ENCODE results near the gene CSGALNACT2. TPM values are rescaled to one million over a fixed set of nuclear protein-coding genes. Genes with fewer than 3 reads are reported as not detected.

CSGALNACT2 gene
- total and polyA plus RNA-seq, 10 of the 15 experiments (the other 5 are each of a cell fraction or from before 2014, with no cell fraction given): 2.5 to 12.6 (median 8.7) TPM

DNA sequence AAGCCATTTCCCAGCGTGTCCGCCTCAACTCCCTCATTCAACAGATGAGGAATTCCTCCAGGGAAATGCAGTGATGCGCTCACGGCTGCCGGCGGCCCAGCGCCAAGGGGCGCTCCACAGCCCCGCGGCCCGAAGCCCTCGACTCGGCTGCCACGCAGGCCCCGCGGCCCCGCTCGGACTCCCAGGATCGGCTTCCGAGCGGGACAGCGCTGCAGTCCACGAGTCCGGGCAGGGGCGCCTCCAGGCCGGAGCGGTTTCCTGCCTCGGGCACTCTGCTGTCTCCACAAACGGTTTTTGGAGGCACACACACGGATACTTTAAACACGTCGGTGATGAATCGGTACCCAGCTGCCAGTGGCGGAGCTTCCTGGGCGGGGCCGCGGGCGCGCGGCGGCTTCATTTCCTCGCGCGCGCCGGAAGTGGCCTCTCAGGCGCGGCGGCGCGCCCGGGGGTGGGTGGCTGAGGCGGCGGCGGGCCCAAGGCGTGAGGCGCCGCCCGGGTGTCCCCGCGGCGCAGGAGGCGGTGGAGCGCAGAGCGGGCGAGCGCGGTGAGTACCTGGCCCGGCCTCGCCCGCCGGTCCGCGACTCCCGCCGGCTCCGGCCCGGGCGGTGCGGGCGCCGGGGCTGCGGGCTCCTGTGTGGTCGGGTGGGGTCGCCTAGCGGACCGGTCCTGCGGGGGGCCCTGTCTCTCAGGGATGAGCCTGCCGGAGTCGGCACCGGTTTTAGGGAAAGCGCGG, at the start of gene CSGALNACT2 (continued):
- TF ChIP-seq, protein P1, sequence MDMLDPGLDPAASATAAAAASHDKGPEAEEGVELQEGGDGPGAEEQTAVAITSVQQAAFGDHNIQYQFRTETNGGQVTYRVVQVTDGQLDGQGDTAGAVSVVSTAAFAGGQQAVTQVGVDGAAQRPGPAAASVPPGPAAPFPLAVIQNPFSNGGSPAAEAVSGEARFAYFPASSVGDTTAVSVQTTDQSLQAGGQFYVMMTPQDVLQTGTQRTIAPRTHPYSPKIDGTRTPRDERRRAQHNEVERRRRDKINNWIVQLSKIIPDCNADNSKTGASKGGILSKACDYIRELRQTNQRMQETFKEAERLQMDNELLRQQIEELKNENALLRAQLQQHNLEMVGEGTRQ (IDR thresholded peaks at IDR 0.05; ENCODE audit: borderline replicate concordance, low read depth, low read length): no peak
- peak; percentile 34; the same call in 1 of the 2 replicates for TF ChIP-seq CREM (IDR thresholded peaks at IDR 0.05; ENCODE audit: low read depth)
- peak; percentile 68; the same call in 1 of the 2 replicates for TF ChIP-seq TCF3 (IDR thresholded peaks at IDR 0.05; ENCODE audit: borderline replicate concordance, insufficient read depth, low read depth, low read length)
- peak; percentile 62; the same call in 1 of the 2 replicates for TF ChIP-seq DPF2 (IDR thresholded peaks at IDR 0.05)
- TF ChIP-seq JUND (IDR thresholded peaks at IDR 0.05; ENCODE audit: low read depth, low read length): no peak
- TF ChIP-seq, protein P2, sequence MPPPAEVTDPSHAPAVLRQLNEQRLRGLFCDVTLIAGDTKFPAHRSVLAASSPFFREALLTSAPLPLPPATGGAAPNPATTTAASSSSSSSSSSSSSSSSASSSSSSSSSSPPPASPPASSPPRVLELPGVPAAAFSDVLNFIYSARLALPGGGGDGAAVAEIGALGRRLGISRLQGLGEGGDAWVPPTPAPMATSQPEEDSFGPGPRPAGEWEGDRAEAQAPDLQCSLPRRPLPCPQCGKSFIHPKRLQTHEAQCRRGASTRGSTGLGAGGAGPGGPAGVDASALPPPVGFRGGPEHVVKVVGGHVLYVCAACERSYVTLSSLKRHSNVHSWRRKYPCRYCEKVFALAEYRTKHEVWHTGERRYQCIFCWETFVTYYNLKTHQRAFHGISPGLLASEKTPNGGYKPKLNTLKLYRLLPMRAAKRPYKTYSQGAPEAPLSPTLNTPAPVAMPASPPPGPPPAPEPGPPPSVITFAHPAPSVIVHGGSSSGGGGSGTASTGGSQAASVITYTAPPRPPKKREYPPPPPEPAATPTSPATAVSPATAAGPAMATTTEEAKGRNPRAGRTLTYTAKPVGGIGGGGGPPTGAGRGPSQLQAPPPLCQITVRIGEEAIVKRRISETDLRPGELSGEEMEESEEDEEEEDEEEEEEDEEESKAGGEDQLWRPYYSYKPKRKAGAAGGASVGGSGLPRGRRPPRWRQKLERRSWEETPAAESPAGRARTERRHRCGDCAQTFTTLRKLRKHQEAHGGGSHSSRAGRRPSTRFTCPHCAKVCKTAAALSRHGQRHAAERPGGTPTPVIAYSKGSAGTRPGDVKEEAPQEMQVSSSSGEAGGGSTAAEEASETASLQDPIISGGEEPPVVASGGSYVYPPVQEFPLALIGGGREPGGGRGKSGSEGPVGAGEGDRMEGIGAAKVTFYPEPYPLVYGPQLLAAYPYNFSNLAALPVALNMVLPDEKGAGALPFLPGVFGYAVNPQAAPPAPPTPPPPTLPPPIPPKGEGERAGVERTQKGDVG (CRISPR knock-in tag; IDR thresholded peaks at IDR 0.05): no peak
- TF ChIP-seq SREBF2 (IDR thresholded peaks at IDR 0.05; ENCODE audit: low read length): no peak
- TF ChIP-seq TAF1 (IDR thresholded peaks at IDR 0.05; ENCODE audit: borderline replicate concordance, low read depth, low read length): peak; percentile 78
- TF ChIP-seq, protein P3, sequence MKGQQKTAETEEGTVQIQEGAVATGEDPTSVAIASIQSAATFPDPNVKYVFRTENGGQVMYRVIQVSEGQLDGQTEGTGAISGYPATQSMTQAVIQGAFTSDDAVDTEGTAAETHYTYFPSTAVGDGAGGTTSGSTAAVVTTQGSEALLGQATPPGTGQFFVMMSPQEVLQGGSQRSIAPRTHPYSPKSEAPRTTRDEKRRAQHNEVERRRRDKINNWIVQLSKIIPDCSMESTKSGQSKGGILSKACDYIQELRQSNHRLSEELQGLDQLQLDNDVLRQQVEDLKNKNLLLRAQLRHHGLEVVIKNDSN (IDR thresholded peaks at IDR 0.05; ENCODE audit: borderline replicate concordance, extremely low read length, insufficient read depth, low read depth, low read length): no peak
- TF ChIP-seq LARP7 (IDR thresholded peaks at IDR 0.05): peak; percentile 59
- TF ChIP-seq EP300 (IDR thresholded peaks at IDR 0.05; ENCODE audit: borderline replicate concordance in 1 of 2, control insufficient read depth in 1 of 2, low read depth in 2 of 2, low read length in 2 of 2): no peak
- TF ChIP-seq NFXL1 (IDR thresholded peaks at IDR 0.05; ENCODE audit: borderline replicate concordance): 0 out of 2 replicates have a peak, but pooled peaks have one; percentile 21
- 0 out of 2 replicates have a peak, but pooled peaks have one; percentile 6 for TF ChIP-seq IRF4 (IDR thresholded peaks at IDR 0.05; ENCODE audit: low read depth, low read length)
- no peak for TF ChIP-seq SPI1 (IDR thresholded peaks at IDR 0.05; ENCODE audit: borderline replicate concordance, insufficient read depth, low read depth, low read length)
- TF ChIP-seq, protein P4, sequence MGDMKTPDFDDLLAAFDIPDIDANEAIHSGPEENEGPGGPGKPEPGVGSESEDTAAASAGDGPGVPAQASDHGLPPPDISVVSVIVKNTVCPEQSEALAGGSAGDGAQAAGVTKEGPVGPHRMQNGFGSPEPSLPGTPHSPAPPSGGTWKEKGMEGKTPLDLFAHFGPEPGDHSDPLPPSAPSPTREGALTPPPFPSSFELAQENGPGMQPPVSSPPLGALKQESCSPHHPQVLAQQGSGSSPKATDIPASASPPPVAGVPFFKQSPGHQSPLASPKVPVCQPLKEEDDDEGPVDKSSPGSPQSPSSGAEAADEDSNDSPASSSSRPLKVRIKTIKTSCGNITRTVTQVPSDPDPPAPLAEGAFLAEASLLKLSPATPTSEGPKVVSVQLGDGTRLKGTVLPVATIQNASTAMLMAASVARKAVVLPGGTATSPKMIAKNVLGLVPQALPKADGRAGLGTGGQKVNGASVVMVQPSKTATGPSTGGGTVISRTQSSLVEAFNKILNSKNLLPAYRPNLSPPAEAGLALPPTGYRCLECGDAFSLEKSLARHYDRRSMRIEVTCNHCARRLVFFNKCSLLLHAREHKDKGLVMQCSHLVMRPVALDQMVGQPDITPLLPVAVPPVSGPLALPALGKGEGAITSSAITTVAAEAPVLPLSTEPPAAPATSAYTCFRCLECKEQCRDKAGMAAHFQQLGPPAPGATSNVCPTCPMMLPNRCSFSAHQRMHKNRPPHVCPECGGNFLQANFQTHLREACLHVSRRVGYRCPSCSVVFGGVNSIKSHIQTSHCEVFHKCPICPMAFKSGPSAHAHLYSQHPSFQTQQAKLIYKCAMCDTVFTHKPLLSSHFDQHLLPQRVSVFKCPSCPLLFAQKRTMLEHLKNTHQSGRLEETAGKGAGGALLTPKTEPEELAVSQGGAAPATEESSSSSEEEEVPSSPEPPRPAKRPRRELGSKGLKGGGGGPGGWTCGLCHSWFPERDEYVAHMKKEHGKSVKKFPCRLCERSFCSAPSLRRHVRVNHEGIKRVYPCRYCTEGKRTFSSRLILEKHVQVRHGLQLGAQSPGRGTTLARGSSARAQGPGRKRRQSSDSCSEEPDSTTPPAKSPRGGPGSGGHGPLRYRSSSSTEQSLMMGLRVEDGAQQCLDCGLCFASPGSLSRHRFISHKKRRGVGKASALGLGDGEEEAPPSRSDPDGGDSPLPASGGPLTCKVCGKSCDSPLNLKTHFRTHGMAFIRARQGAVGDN (IDR thresholded peaks at IDR 0.05): peak; percentile 37; the same call in 1 of the 2 replicates
- TF ChIP-seq, protein P5, sequence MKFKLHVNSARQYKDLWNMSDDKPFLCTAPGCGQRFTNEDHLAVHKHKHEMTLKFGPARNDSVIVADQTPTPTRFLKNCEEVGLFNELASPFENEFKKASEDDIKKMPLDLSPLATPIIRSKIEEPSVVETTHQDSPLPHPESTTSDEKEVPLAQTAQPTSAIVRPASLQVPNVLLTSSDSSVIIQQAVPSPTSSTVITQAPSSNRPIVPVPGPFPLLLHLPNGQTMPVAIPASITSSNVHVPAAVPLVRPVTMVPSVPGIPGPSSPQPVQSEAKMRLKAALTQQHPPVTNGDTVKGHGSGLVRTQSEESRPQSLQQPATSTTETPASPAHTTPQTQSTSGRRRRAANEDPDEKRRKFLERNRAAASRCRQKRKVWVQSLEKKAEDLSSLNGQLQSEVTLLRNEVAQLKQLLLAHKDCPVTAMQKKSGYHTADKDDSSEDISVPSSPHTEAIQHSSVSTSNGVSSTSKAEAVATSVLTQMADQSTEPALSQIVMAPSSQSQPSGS (IDR thresholded peaks at IDR 0.05; ENCODE audit: low read length): no peak
- TF ChIP-seq MEF2B (IDR thresholded peaks at IDR 0.05; ENCODE audit: partially characterized antibody, poor library complexity, severe bottlenecking): no peak
- no peak for TF ChIP-seq JUNB (IDR thresholded peaks at IDR 0.05)
